Peyer's patch (tissue), 4 donors: ENCODE data around the gene MYO5C. TPM values are rescaled to one million over a fixed set of nuclear protein-coding genes. Genes with fewer than 3 reads are reported as not detected.

Source experiments
- DNase-seq, 3 donors: peaks; one replicate each; pipeline ENCODE4 v3.0.0-alpha.2; 2017 to 2019
- H3K27ac ChIP-seq, 4 donors: fragments of 200-600 bp; sonication (generic); one replicate each; pipeline ENCODE4 v1.5.1; 2016 to 2019
- H3K27me3 ChIP-seq, 2 donors: fragments of 200-600 bp; sonication (generic); one replicate each; pipeline ENCODE4 v1.5.1; 2019
- H3K36me3 ChIP-seq, 3 donors: fragments of 200-600 bp; sonication (generic); one replicate each; pipeline ENCODE4 v1.5.1; 2016 to 2019
- H3K4me1 ChIP-seq, 4 donors: fragments of 200-600 bp; sonication (generic); one replicate each; pipeline ENCODE4 v1.5.1; 2016 to 2019
- H3K4me3 ChIP-seq, 4 donors: fragments of 200-600 bp; sonication (generic); 1 replicate in 3 of 4; 2 replicates in 1 of 4; pipeline ENCODE4 v1.5.1; 2016 to 2019; ENCODE audit warnings: mild to moderate bottlenecking in 1 of 4
- H3K9me3 ChIP-seq, 4 donors: fragments of 200-600 bp; sonication (generic); one replicate each; pipeline ENCODE4 v1.5.1; 2016 to 2019; ENCODE audit warnings: mild to moderate bottlenecking in 1 of 4
- POLR2A ChIP-seq, 2 donors: fragments of 450-650 bp; IDR thresholded peaks; one replicate each; pipeline ENCODE4 v1.5.1; 2017; ENCODE audit warnings: antibody characterized with exemption in 2 of 2, mild to moderate bottlenecking in 2 of 2, moderate library complexity in 2 of 2
- total RNA-seq, 4 donors: library from RNA; depleted of rRNA; stranded (reverse); fragments of >200 nt; gene quantifications; one replicate each; pipeline ENCODE4 v1.1.0, GENCODE V29; 2016
- TF ChIP-seq, protein P1 (sequence below), 6 experiments: fragments of 450-650 bp in 4 of 6; fragments of 200-600 bp in 2 of 6; sonication (generic) in 1 of 6; IDR thresholded peaks; one replicate each; pipeline ENCODE4 v1.5.1; 2017 to 2019; ENCODE audit warnings: antibody characterized with exemption in 6 of 6, mild to moderate bottlenecking in 3 of 6, moderate library complexity in 1 of 6

MYO5C gene, protein sequence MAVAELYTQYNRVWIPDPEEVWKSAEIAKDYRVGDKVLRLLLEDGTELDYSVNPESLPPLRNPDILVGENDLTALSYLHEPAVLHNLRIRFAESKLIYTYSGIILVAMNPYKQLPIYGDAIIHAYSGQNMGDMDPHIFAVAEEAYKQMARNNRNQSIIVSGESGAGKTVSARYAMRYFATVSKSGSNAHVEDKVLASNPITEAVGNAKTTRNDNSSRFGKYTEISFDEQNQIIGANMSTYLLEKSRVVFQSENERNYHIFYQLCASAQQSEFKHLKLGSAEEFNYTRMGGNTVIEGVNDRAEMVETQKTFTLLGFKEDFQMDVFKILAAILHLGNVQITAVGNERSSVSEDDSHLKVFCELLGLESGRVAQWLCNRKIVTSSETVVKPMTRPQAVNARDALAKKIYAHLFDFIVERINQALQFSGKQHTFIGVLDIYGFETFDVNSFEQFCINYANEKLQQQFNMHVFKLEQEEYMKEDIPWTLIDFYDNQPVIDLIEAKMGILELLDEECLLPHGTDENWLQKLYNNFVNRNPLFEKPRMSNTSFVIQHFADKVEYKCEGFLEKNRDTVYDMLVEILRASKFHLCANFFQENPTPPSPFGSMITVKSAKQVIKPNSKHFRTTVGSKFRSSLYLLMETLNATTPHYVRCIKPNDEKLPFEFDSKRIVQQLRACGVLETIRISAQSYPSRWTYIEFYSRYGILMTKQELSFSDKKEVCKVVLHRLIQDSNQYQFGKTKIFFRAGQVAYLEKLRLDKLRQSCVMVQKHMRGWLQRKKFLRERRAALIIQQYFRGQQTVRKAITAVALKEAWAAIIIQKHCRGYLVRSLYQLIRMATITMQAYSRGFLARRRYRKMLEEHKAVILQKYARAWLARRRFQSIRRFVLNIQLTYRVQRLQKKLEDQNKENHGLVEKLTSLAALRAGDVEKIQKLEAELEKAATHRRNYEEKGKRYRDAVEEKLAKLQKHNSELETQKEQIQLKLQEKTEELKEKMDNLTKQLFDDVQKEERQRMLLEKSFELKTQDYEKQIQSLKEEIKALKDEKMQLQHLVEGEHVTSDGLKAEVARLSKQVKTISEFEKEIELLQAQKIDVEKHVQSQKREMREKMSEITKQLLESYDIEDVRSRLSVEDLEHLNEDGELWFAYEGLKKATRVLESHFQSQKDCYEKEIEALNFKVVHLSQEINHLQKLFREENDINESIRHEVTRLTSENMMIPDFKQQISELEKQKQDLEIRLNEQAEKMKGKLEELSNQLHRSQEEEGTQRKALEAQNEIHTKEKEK (N-terminal part only)
- 10 to 100 TPM; 29.1 to 60.2 (median 45.4) TPM for total RNA-seq

DNA sequence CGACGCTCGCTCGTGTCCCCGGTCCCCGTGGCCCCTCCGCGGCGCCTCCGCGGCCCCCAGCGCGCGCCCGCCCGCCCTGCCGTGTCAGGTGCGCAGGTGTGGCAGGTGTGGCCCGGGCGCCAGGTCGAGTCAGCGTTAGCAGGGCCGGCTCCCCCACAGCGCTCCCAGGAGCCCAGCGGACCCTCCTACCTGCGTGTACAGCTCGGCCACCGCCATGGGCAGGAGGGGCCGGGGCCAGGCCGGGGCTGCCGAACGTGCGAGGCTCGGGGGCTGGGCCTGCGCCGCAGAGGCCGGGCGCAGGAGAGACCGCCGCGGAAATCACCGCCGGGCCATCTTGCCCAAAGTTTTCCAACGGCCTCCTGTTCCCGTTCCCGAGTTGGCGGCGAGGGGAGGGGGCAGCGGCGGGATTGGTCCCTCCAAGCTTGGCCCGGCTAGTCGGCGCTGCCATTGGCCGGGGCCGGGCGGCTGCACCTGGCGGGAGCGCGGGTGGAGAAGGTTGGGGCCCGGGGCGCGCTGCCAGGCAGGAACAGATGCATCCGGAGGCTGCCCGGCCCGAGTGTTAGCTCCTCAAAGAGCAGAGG is at the start of gene MYO5C:
Gene MYO5C, minus strand, starts transcription at position 384 of the 581 bp plus-strand sequence. Its CDS starts 168 bp downstream, at position 216.
- peaks cover 0 to 17% (median 8%) of the 10 kb centered on the region in 4 donors for H3K4me1 ChIP-seq
- no peaks in the 10 kb centered on the region for H3K9me3 ChIP-seq
- DNase-seq, result peak in 2 of 3 donors; percentile 82 to 90
- no peaks in the 10 kb centered on the region for H3K36me3 ChIP-seq
- TF ChIP-seq POLR2A (IDR thresholded peaks at IDR 0.05), result peak; percentile 43 to 60
- TF ChIP-seq, protein P1, sequence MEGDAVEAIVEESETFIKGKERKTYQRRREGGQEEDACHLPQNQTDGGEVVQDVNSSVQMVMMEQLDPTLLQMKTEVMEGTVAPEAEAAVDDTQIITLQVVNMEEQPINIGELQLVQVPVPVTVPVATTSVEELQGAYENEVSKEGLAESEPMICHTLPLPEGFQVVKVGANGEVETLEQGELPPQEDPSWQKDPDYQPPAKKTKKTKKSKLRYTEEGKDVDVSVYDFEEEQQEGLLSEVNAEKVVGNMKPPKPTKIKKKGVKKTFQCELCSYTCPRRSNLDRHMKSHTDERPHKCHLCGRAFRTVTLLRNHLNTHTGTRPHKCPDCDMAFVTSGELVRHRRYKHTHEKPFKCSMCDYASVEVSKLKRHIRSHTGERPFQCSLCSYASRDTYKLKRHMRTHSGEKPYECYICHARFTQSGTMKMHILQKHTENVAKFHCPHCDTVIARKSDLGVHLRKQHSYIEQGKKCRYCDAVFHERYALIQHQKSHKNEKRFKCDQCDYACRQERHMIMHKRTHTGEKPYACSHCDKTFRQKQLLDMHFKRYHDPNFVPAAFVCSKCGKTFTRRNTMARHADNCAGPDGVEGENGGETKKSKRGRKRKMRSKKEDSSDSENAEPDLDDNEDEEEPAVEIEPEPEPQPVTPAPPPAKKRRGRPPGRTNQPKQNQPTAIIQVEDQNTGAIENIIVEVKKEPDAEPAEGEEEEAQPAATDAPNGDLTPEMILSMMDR (IDR thresholded peaks at IDR 0.05), result no peak
- peaks cover 0 to 7% of the 10 kb centered on the region in 2 donors for H3K27me3 ChIP-seq
- H3K4me3 ChIP-seq, result peak within 1 kb of the TSS; percentile 39 to 78 (median 62)
- peak within 1 kb of the TSS; percentile 48 to 75 (median 60) for H3K27ac ChIP-seq

DNA sequence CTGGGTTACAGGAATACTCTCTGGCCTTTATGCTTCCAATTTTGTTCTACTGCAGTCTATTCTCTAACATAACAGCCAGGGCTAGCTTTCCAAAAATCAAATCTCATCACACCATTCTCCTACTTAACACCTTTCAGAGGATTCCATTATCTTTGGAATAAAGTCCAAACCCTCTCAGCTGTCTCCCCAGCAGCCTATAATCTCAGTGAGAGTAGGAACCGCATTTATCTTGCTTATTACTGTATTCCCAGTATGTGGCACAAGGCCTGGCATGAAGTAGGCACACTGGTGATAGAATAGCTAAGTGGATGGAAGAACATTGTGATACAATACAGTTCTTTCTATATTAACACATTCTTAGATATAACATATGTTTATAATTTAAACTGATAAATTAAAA is 49.0 kb upstream of the MYO5C start:
- no peak overlapping the region for H3K4me3 ChIP-seq
- H3K36me3 ChIP-seq, result no peaks in the 10 kb centered on the region
- H3K27ac ChIP-seq, result no peak overlapping the region
- H3K27me3 ChIP-seq, result no peaks in the 10 kb centered on the region
- H3K9me3 ChIP-seq, result no peaks in the 10 kb centered on the region
- H3K4me1 ChIP-seq, result no peaks in the 10 kb centered on the region
- no peak for DNase-seq
- TF ChIP-seq POLR2A (IDR thresholded peaks at IDR 0.05), result no peak
- TF ChIP-seq, protein P1 (IDR thresholded peaks at IDR 0.05), result no peak

DNA sequence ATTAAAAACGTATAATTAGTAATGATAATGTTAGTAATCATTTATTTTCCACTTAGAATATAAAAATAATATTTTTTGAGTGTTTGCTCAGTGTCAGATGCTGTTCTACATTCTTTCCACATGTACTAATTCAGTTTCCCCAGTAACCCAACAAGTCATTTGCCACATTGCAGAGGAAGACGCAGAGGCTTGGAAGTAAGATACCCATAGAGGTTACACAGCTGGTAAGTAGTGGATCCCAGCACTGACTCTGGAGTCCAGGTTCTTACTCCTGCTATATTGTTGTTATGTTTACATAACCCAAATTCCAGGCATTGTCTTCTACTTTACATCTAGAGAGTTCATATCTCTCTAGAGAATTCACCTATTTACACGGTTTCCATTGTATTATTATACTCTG is 48.2 kb upstream of the MYO5C start:
- no peak for DNase-seq
- no peaks in the 10 kb centered on the region for H3K4me1 ChIP-seq
- no peaks in the 10 kb centered on the region for H3K36me3 ChIP-seq
- no peaks in the 10 kb centered on the region for H3K9me3 ChIP-seq
- H3K4me3 ChIP-seq, result no peak overlapping the region
- TF ChIP-seq, protein P1 (IDR thresholded peaks at IDR 0.05), result no peak
- no peak for TF ChIP-seq POLR2A (IDR thresholded peaks at IDR 0.05)
- no peaks in the 10 kb centered on the region for H3K27me3 ChIP-seq
- no peak overlapping the region for H3K27ac ChIP-seq

DNA sequence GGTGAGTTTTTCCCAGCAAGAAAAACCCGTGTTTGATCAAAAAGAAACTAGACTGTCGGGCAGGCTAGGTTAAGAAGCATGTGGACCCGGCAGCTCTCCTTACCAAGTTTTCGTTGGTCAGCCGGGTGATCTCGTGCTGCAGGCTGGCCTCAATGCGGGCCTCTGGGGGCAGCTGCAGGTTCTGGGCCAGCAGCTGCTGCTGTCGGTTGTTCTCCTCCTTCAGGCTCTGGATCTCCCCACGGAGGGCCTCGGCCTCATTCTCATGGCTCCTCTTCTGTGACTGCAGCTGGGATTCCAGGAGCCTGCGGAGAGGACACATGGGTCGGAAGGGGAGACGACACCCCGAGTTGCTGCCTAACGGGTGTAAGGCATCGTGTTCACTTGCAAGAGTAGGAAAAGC is 44.5 kb upstream of the MYO5C start:
- no peaks in the 10 kb centered on the region for H3K9me3 ChIP-seq
- H3K27ac ChIP-seq, result no peak overlapping the region
- no peaks in the 10 kb centered on the region for H3K27me3 ChIP-seq
- TF ChIP-seq, protein P1 (IDR thresholded peaks at IDR 0.05), result no peak
- no peak for TF ChIP-seq POLR2A (IDR thresholded peaks at IDR 0.05)
- H3K4me3 ChIP-seq, result no peak overlapping the region
- H3K36me3 ChIP-seq, result no peaks in the 10 kb centered on the region
- no peaks in the 10 kb centered on the region for H3K4me1 ChIP-seq
- no peak for DNase-seq

DNA sequence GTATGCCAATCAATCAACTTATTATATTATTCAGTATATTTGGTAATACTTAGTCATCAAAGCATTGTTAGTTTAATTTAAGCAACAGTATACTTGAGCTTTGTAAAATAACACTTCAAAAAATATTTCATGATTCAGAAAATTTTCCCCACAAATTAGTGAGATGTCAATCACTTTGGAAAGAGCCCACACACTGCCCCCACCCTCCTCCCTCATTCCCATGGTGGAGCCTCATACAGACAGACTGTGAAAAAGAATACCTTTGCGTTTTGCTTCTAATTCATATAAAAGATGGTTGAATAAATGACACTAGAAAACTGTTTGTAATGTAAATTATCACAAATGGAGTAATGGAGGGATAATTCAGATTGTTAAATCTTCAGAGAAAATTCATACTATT is 43.3 kb upstream of the MYO5C start:
- Histone ChIP-seq H3K4me1 (no peaks in the 10 kb centered on the region), H3K4me3 (no peak overlapping the region)
- TF ChIP-seq, protein P1 (IDR thresholded peaks at IDR 0.05), result no peak
- TF ChIP-seq POLR2A (IDR thresholded peaks at IDR 0.05), result no peak

More for the DNA sequence above, 43.3 kb upstream of the MYO5C start:
- H3K36me3 ChIP-seq, result no peaks in the 10 kb centered on the region
- no peak for DNase-seq
- H3K27me3 ChIP-seq, result no peaks in the 10 kb centered on the region
- no peak overlapping the region for H3K27ac ChIP-seq
- H3K9me3 ChIP-seq, result no peaks in the 10 kb centered on the region
